ENCODE results near the gene DSC3.

DNA sequence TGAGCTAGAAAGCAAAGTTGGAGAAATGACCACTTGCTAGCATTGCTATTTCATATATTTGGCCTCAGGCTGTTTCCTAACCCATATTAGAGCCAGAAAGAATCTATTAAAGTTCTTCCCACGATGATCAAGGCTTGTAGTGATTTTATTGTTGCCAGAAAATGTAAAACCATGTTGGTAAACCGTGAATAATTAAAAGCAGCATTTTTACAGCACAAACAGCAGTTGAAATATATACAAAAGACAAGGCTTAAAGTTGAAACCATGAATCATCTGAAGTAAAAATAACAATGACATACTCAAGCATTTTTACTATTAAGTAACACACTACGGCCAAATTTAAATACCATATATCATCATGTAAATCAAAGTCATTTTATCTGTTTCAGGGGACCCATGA is 27.7 kb upstream of the DSC3 start:
- TF ChIP-seq YY1 (IDR thresholded peaks at IDR 0.05; ENCODE audit: insufficient read depth, insufficient read length) (no peak), ZNF274 (IDR thresholded peaks at IDR 0.05; ENCODE audit: low read depth, low read length) (no peak)

Data from NT2/D1 (cell line).